HFF-Myc (cell line): ENCODE results near the gene EIF5AL1.

Experiments used
- DNase-seq: peaks from one replicate; pipeline ENCODE4 v3.0.0-alpha.2; 2011; ENCODE audit warnings: low read depth; ENCODE audit errors: extremely low read depth
- H3K4me3 ChIP-seq: replicated peaks from 2 replicates; pipeline ENCODE4 v1.5.1; 2011; ENCODE audit warnings: low read depth, mild to moderate bottlenecking, control low read depth, low read length
- CTCF ChIP-seq: IDR thresholded peaks from 2 replicates; pipeline ENCODE4 v1.5.1; 2012; ENCODE audit warnings: mild to moderate bottlenecking, low read depth, low read length, control low read depth; ENCODE audit errors: missing control alignments

Gene EIF5AL1

GRCh38 chr10:79487296-79488194 lies 24.8 kb upstream of the EIF5AL1 start:
- DNase-seq, result peak; percentile 43
- peak; percentile 69 for TF ChIP-seq CTCF
- no peak overlapping the region for H3K4me3 ChIP-seq

GRCh38 chr10:79488336-79488735 lies 24.0 kb upstream of the EIF5AL1 start:
- peak; percentile 77 for DNase-seq
- TF ChIP-seq CTCF, result no peak
- no peak overlapping the region for H3K4me3 ChIP-seq

- no peak overlapping the region for H3K4me3 ChIP-seq
- DNase-seq, result no peak
- TF ChIP-seq CTCF, result no peak
Observed at GRCh38 chr10:79488870-79489269, 23.5 kb upstream of the EIF5AL1 start.

DNA sequence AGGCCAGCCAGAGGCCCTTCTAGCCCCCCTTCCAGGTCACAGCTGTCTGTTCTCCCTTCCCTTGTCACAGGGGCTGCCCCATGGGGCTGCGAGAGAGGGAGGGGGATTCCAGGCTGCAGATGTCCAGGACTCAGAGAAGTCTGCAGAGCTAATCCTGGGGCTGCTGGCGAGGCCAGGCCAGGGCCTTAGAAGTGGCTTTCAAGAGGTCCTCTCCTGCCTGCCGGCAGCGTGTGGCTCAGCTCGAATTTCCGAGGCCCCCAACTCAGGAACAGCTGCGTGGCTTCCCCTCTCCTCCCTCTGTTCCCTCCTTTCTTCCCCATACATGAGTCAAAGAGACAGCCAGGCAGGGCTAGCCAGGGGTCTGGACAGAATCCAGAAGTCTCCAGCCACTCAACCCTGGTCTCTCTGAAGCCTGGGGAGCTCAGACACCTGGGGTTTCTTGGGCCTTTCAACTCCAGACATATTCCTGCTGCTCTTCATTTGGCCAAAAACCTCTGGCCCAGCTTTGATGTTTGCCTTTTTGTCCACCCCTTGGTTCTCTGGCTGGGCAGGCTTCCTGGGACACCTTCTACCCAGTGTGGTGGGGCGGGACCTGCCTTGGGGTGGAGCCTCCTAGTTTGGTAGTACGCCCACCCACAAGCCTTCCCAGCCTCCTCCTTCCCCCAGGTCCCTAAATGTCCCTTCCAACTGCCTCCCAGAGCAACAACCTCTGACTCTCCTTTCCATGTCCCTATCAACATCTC lies 21.8 kb upstream of the EIF5AL1 start:
- no peak for DNase-seq
- no peak for TF ChIP-seq CTCF
- no peak overlapping the region for H3K4me3 ChIP-seq

DNA sequence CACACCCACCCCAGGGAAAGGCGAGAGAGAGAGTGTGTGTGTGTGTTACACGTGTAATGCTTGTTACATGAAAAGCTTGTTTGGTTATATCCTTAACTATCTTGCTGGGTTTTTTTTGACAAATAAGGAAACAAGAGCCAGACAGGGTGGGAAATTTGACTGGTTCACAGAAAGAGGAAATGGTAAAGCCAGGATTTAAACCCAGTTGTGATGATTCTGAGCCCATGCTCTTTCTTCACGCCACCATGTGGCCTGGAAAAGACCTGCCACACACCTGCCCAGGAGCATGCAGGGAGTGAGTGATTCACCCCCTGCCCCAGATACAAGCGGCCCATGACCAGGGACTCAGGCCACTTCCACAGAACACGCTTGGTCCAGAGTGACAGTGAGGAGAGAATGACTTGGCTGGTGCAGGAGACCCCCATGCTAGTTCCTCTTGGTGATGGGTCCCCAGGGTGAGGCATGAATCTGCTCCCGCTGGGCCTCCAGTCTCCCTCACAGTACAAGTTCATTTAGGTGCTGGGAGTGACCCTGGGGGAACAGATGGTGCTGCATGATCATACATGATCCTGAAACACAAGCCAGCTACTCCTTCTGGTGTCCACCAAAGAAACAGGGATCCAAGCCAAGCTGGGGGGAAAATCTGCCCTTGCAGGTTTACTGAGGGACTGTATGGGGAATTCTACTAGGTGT lies 21.0 kb upstream of the EIF5AL1 start:
- H3K4me3 ChIP-seq, result no peak overlapping the region
- no peak for DNase-seq
- TF ChIP-seq CTCF, result no peak

DNA sequence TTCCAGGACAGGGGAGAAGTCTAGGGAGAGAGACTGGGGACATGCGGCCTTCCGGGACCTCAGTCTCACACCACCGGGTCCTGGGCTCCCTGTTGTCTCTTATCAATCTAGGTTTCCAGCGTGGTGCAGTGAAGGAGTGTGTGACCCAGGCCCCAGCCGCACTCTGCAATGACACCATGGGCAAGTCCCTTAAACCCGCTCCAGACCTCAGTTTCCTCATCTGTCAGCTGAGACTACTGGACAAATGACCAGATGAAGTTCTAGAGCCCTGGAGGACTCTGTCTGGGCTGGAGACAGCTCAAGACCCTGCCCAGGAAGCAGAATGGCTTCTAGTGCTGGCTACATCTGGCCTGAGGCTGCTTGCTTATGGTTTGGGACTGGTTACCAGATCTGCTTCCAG lies 20.1 kb upstream of the EIF5AL1 start:
- H3K4me3 ChIP-seq, result no peak overlapping the region
- DNase-seq, result no peak
- no peak for TF ChIP-seq CTCF
